ENCODE measurements around the gene HOXB8.

Gene HOXB8

DNA sequence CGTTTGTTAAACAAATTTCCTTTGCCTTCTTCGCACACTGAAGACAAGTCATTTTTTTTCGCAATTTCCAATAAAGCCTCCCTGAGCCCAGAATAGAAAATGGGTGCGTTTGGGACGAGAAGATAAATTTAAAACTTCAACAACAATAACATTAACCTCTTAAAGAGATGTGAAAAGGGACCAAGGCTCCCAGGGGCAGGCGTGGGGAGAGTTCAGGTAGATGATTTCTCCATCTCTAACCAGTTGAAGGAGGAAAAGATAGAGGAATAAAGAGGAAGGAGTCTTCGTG, 35.7 kb downstream of the HOXB8 start:
- Histone ChIP-seq H3K4me1 (ENCODE audit: insufficient read depth, low read length, severe bottlenecking) (no peaks in the 10 kb centered on the region), H3K9me2 (ENCODE audit: low read depth, low read length) (no peaks in the 10 kb centered on the region), H3K27me3 (ENCODE audit: insufficient read depth, low read length) (peaks cover 6% of the 10 kb centered on the region; the same call in 1 of the 2 replicates), H3K4me2 (ENCODE audit: low read length) (no peak overlapping the region), H3K79me2 (ENCODE audit: insufficient read depth, low read length) (no peaks in the 10 kb centered on the region), H3F3A (ENCODE audit: insufficient read depth, low read length) (no peaks in the 10 kb centered on the region), H3K9ac (ENCODE audit: low read length) (no peak overlapping the region), H3K27ac (ENCODE audit: low read depth, low read length, poor library complexity, severe bottlenecking) (no peak overlapping the region), H4K20me1 (ENCODE audit: insufficient read depth, low read length) (no peaks in the 10 kb centered on the region), H3K4me3 (ENCODE audit: low read depth, low read length, poor library complexity, severe bottlenecking) (no peak overlapping the region), H2AFZ (ENCODE audit: low read length) (no peak overlapping the region), H3K9me3 (ENCODE audit: low read length) (no peaks in the 10 kb centered on the region), H3K36me3 (ENCODE audit: insufficient read depth, low read length) (no peaks in the 10 kb centered on the region)
- TF ChIP-seq EZH2 (IDR thresholded peaks at IDR 0.05; ENCODE audit: borderline replicate concordance, low read length) = no peak
- TF ChIP-seq, protein P1, sequence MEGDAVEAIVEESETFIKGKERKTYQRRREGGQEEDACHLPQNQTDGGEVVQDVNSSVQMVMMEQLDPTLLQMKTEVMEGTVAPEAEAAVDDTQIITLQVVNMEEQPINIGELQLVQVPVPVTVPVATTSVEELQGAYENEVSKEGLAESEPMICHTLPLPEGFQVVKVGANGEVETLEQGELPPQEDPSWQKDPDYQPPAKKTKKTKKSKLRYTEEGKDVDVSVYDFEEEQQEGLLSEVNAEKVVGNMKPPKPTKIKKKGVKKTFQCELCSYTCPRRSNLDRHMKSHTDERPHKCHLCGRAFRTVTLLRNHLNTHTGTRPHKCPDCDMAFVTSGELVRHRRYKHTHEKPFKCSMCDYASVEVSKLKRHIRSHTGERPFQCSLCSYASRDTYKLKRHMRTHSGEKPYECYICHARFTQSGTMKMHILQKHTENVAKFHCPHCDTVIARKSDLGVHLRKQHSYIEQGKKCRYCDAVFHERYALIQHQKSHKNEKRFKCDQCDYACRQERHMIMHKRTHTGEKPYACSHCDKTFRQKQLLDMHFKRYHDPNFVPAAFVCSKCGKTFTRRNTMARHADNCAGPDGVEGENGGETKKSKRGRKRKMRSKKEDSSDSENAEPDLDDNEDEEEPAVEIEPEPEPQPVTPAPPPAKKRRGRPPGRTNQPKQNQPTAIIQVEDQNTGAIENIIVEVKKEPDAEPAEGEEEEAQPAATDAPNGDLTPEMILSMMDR (IDR thresholded peaks at IDR 0.05; ENCODE audit: low read length) = no peak

DNA sequence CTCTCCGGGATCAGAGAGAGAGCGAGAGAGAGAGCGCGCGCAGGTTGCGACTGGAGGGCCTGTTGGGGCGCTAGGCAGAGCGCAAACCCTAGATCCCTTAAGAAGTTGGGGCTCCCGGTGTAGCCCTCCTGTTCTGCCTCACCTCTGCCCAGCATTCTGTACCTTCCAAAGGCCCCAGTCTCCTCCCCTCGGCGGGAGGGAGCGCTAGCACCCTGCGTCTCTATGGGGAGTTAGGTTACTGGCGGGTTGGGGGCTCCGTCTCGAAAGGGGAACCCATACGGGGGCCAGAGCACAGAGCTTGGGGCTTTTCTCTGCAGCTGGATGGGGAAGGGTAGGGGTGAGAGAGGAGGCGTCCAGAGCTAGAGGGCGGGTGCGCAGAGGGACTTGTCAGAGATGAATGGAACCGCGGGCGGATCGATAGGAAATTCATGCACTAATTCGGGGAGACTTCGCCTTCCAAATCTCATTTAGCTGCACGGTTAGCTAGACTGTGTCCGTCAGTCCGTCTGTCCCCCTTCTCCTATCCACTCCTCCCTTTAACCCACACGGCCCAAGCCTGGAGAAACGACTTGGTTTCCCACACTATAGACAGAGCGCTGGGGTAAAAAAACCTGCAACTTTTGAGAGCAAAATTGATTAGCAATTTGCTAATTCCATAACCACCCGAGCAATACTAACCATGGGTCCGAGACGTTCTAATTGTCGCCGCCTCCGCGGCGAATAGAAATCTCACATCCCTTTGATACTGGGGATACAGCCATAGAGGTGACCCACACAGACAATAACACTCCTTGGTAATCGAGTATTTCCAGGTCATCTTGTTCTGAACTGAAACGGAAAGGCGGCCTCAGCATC, 36.2 kb downstream of the HOXB8 start:
- Histone ChIP-seq H3K36me3 (ENCODE audit: insufficient read depth, low read length) (no peaks in the 10 kb centered on the region), H3K27me3 (ENCODE audit: insufficient read depth, low read length) (peaks cover 6% of the 10 kb centered on the region; the same call in 1 of the 2 replicates), H4K20me1 (ENCODE audit: insufficient read depth, low read length) (no peaks in the 10 kb centered on the region), H3K79me2 (ENCODE audit: insufficient read depth, low read length) (no peaks in the 10 kb centered on the region), H3K4me2 (ENCODE audit: low read length) (no peak overlapping the region), H3F3A (ENCODE audit: insufficient read depth, low read length) (no peaks in the 10 kb centered on the region), H3K27ac (ENCODE audit: low read depth, low read length, poor library complexity, severe bottlenecking) (no peak overlapping the region), H3K9me3 (ENCODE audit: low read length) (no peaks in the 10 kb centered on the region), H3K4me3 (ENCODE audit: low read depth, low read length, poor library complexity, severe bottlenecking) (no peak overlapping the region), H3K9ac (ENCODE audit: low read length) (no peak overlapping the region), H3K9me2 (ENCODE audit: low read depth, low read length) (no peaks in the 10 kb centered on the region), H3K4me1 (ENCODE audit: insufficient read depth, low read length, severe bottlenecking) (no peaks in the 10 kb centered on the region), H2AFZ (ENCODE audit: low read length) (no peak overlapping the region)
- no peak for TF ChIP-seq EZH2 (IDR thresholded peaks at IDR 0.05; ENCODE audit: borderline replicate concordance, low read length)
- TF ChIP-seq, protein P1 (IDR thresholded peaks at IDR 0.05; ENCODE audit: low read length) = no peak

DNA sequence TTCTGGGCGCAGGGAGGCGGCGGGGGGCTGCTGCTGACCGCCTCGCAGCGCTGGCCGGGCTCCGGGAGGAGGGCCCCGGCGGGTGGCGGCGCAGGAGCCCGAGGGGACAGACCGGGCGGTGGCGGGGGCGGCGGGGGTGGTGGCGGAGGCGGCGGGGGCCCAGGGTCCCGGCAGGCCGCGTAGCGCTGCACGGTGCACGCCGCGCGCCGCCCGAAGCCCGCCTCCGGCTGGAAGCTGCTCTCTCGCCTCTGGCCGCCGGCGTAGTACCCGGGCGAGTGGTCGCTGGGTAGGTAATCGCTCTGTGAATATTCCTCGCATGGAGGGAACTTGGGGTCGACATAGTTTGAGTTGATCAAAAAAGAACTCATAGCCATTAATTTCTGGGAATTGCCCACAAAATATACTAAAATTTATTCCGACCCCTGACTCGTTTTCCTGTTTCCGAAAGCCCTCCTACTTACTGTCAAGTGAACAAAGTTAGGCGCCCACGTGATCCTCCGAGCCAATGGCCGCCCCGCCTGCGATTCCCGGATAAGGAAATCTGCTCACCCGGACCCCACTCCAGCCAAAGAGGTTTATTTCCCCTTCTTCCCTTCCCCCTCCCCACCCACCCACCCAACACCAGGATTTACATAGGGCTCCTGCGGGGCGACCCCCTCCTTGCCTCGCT, 37.0 kb downstream of the HOXB8 start, which contains the start of gene HOXB4:
HOXB4 (minus strand) TSS at position 405 of the 670 bp plus-strand sequence; CDS start at position 374, 31 bp downstream.
- Histone ChIP-seq H3K4me1 (ENCODE audit: insufficient read depth, low read length, severe bottlenecking) (no peaks in the 10 kb centered on the region), H3K9me3 (ENCODE audit: low read length) (no peaks in the 10 kb centered on the region), H2AFZ (ENCODE audit: low read length) (no peak within 1 kb of the TSS), H3K79me2 (ENCODE audit: insufficient read depth, low read length) (no peaks in the 10 kb centered on the region), H4K20me1 (ENCODE audit: insufficient read depth, low read length) (no peaks in the 10 kb centered on the region), H3K9ac (ENCODE audit: low read length) (no peak within 1 kb of the TSS), H3K27me3 (ENCODE audit: insufficient read depth, low read length) (peaks cover 6% of the 10 kb centered on the region; the same call in 1 of the 2 replicates), H3K4me3 (ENCODE audit: low read depth, low read length, poor library complexity, severe bottlenecking) (no peak within 1 kb of the TSS), H3K9me2 (ENCODE audit: low read depth, low read length) (no peaks in the 10 kb centered on the region), H3F3A (ENCODE audit: insufficient read depth, low read length) (no peaks in the 10 kb centered on the region), H3K36me3 (ENCODE audit: insufficient read depth, low read length) (no peaks in the 10 kb centered on the region), H3K27ac (ENCODE audit: low read depth, low read length, poor library complexity, severe bottlenecking) (no peak within 1 kb of the TSS), H3K4me2 (ENCODE audit: low read length) (no peak within 1 kb of the TSS)
- TF ChIP-seq, protein P1 (IDR thresholded peaks at IDR 0.05; ENCODE audit: low read length) = no peak
- no peak for TF ChIP-seq EZH2 (IDR thresholded peaks at IDR 0.05; ENCODE audit: borderline replicate concordance, low read length)

Measured in OCI-LY1 (cell line).